ENCODE results near the gene ZNF358.

The ZNF358 gene

GRCh38 chr19:7515645-7516151, at the start of gene ZNF358:
Gene ZNF358 (plus strand): TSS chr19:7516103. CDS start chr19:7519243, 3,140 bp downstream.
- peak; percentile 60 for DNase-seq

- DNase-seq, result no peak
Observed at GRCh38 chr19:7467009-7467989, 48.6 kb upstream of the ZNF358 start.

- no peak for DNase-seq
Observed at GRCh38 chr19:7468840-7469239, 47.1 kb upstream of the ZNF358 start.

- DNase-seq, result no peak
Observed at GRCh38 chr19:7469669-7470285, 46.1 kb upstream of the ZNF358 start.

- no peak for DNase-seq
Observed at GRCh38 chr19:7470540-7471305, 45.2 kb upstream of the ZNF358 start.

GRCh38 chr19:7471696-7472615, 43.9 kb upstream of the ZNF358 start:
- DNase-seq, result no peak

GRCh38 chr19:7475665-7476064, 40.2 kb upstream of the ZNF358 start:
- DNase-seq, result no peak

GRCh38 chr19:7476241-7476640, 39.7 kb upstream of the ZNF358 start:
- DNase-seq, result no peak

- DNase-seq, result no peak
Observed at GRCh38 chr19:7476777-7477494, 39.0 kb upstream of the ZNF358 start.

GRCh38 chr19:7477758-7478157, 38.1 kb upstream of the ZNF358 start:
- DNase-seq, result no peak

- no peak for DNase-seq
Observed at GRCh38 chr19:7478173-7478842, 37.6 kb upstream of the ZNF358 start.

GRCh38 chr19:7478843-7479227, 37.1 kb upstream of the ZNF358 start:
- no peak for DNase-seq

- no peak for DNase-seq
Observed at GRCh38 chr19:7480222-7480969, 35.5 kb upstream of the ZNF358 start.

GRCh38 chr19:7480970-7481255, 35.0 kb upstream of the ZNF358 start:
- no peak for DNase-seq

- DNase-seq, result no peak
Observed at GRCh38 chr19:7482584-7483439, 33.1 kb upstream of the ZNF358 start.

GRCh38 chr19:7483720-7484201, 32.1 kb upstream of the ZNF358 start:
- no peak for DNase-seq

GRCh38 chr19:7486923-7487322, 29.0 kb upstream of the ZNF358 start:
- DNase-seq, result no peak

- peak; percentile 84 for DNase-seq
Observed at GRCh38 chr19:7488736-7489353, 27.1 kb upstream of the ZNF358 start, which contains the start of gene PEX11G. Gene PEX11G (minus strand): TSS chr19:7489035. CDS start chr19:7489010, 25 bp downstream.

Data from DMS79 treated with DMSO at 0.1 percent for 48 hours (cell line).